GM18909 (cell line): ENCODE results near the gene NCAM1.

ENCODE experiments used
- ATAC-seq: cut with Tn5 transposase; IDR thresholded peaks from one replicate; pipeline ENCODE4 v1.9.1; 2021; ENCODE audit warnings: mild to moderate bottlenecking; ENCODE audit not compliant: unreplicated experiment, poor library complexity

NCAM1 gene

GRCh38 chr11:113161711-113162591, 200.7 kb downstream of the NCAM1 start:
- ATAC-seq: no peak

- no peak for ATAC-seq
Observed at GRCh38 chr11:113162592-113162962, 201.4 kb downstream of the NCAM1 start.

GRCh38 chr11:113163291-113164030, 202.2 kb downstream of the NCAM1 start:
- no peak for ATAC-seq

- no peak for ATAC-seq
Observed at GRCh38 chr11:113166280-113166679, 205.1 kb downstream of the NCAM1 start.

- no peak for ATAC-seq
Observed at GRCh38 chr11:113167599-113167998, 206.4 kb downstream of the NCAM1 start.

- no peak for ATAC-seq
Observed at GRCh38 chr11:113168354-113169342, 207.4 kb downstream of the NCAM1 start.

- no peak for ATAC-seq
Observed at GRCh38 chr11:113172382-113172951, 211.2 kb downstream of the NCAM1 start.

- no peak for ATAC-seq
Observed at GRCh38 chr11:113173126-113173525, 211.9 kb downstream of the NCAM1 start.

- ATAC-seq: no peak
Observed at GRCh38 chr11:113174882-113175281, 213.7 kb downstream of the NCAM1 start.

- no peak for ATAC-seq
Observed at GRCh38 chr11:113176599-113177360, 215.6 kb downstream of the NCAM1 start.

GRCh38 chr11:113177671-113178070, 216.5 kb downstream of the NCAM1 start:
- ATAC-seq: no peak

GRCh38 chr11:113178381-113179070, 217.3 kb downstream of the NCAM1 start:
- no peak for ATAC-seq

GRCh38 chr11:113179181-113179704, 218.0 kb downstream of the NCAM1 start:
- ATAC-seq: no peak

- ATAC-seq: no peak
Observed at GRCh38 chr11:113181094-113181493, 219.9 kb downstream of the NCAM1 start.

GRCh38 chr11:113182288-113182687, 221.1 kb downstream of the NCAM1 start:
- ATAC-seq: no peak

- ATAC-seq: no peak
Observed at GRCh38 chr11:113184498-113184897, 223.3 kb downstream of the NCAM1 start.

GRCh38 chr11:113188371-113188834, 227.2 kb downstream of the NCAM1 start:
- ATAC-seq: no peak

GRCh38 chr11:113189909-113190667, 228.9 kb downstream of the NCAM1 start:
- no peak for ATAC-seq
